Hepatocyte (in vitro differentiated cells): ENCODE data around the gene KCNJ9. TPM values are rescaled to one million over a fixed set of nuclear protein-coding genes. Genes with fewer than 3 reads are reported as not detected.

ENCODE experiments used
- DNase-seq: peaks from one replicate; pipeline ENCODE4 v3.0.0-alpha.2; 2016; ENCODE audit warnings: low spot score
- H2AFZ ChIP-seq: fragments of 200-600 bp; sonication (generic); 2 replicates; pipeline ENCODE4 v1.6.0; 2016; ENCODE audit warnings: antibody characterized with exemption, mild to moderate bottlenecking
- H3K27ac ChIP-seq: fragments of 200-600 bp; sonication (generic); 2 replicates; pipeline ENCODE4 v1.5.1; 2016; ENCODE audit warnings: mild to moderate bottlenecking
- H3K27me3 ChIP-seq: fragments of 200-600 bp; sonication (generic); 2 replicates; pipeline ENCODE4 v1.6.1; 2016
- H3K36me3 ChIP-seq: fragments of 200-600 bp; sonication (generic); replicated peaks from 2 replicates; pipeline ENCODE4 v1.5.1; 2016; ENCODE audit warnings: low read depth; ENCODE audit not compliant: insufficient read depth
- H3K4me1 ChIP-seq: fragments of 200-600 bp; sonication (generic); 2 replicates; pipeline ENCODE4 v1.5.1; 2016; ENCODE audit warnings: mild to moderate bottlenecking, moderate library complexity; ENCODE audit not compliant: insufficient read depth
- H3K4me2 ChIP-seq: fragments of 200-600 bp; sonication (generic); 2 replicates; pipeline ENCODE4 v1.6.0; 2016
- H3K4me3 ChIP-seq: fragments of 200-600 bp; sonication (generic); 2 replicates; pipeline ENCODE4 v1.5.1; 2016; ENCODE audit warnings: mild to moderate bottlenecking
- H3K79me2 ChIP-seq: fragments of 200-600 bp; sonication (generic); 2 replicates; pipeline ENCODE4 v1.6.0; 2017; ENCODE audit warnings: mild to moderate bottlenecking
- H3K9me2 ChIP-seq: fragments of 200-600 bp; sonication (generic); replicated peaks from 2 replicates; pipeline ENCODE4 v1.6.0; 2017; ENCODE audit warnings: mild to moderate bottlenecking; ENCODE audit not compliant: insufficient read depth
- H3K9me3 ChIP-seq: fragments of 200-600 bp; sonication (generic); 2 replicates; pipeline ENCODE4 v1.5.1; 2016; ENCODE audit warnings: low read depth, mild to moderate bottlenecking
- H4K20me1 ChIP-seq: fragments of 200-600 bp; sonication (generic); 2 replicates; pipeline ENCODE4 v1.6.0; 2016; ENCODE audit warnings: mild to moderate bottlenecking; ENCODE audit not compliant: insufficient read depth, poor library complexity, severe bottlenecking
- CTCF ChIP-seq: fragments of 200-600 bp; sonication (generic); IDR thresholded peaks from 2 replicates; pipeline ENCODE4 v1.5.1; 2016; ENCODE audit warnings: antibody characterized with exemption, mild to moderate bottlenecking; ENCODE audit not compliant: poor library complexity
- EZH2 ChIP-seq: fragments of 200-600 bp; sonication (generic); IDR thresholded peaks from 2 replicates; pipeline ENCODE4 v1.6.1; 2016; ENCODE audit warnings: antibody characterized with exemption, mild to moderate bottlenecking, borderline replicate concordance
- EZH2phosphoT487 ChIP-seq: fragments of 200-600 bp; sonication (generic); IDR thresholded peaks from one replicate; pipeline ENCODE4 v1.6.1; 2018; ENCODE audit warnings: antibody characterized with exemption, mild to moderate bottlenecking, low read depth, moderate library complexity; ENCODE audit not compliant: unreplicated experiment, severe bottlenecking
- WGBS: methylation state at CpG from one replicate; pipeline ENCODE4 v1.1.6; 2016; ENCODE audit warnings: low lambda C conversion rate; ENCODE audit errors: missing lambda C conversion rate; 5-methylcytosine and 5-hydroxymethylcytosine counted together
- polyA plus RNA-seq: library from polyadenylated mRNA; unstranded; fragments of >200 nt; fragmentation: Nextera tagmentation; extraction: Ambion mirVana; gene quantifications from 2 replicates; pipeline ENCODE4 v1.2.1, GENCODE V29; 2016
- total RNA-seq: library from RNA; depleted of rRNA; stranded (reverse); fragments of >200 nt; gene quantifications from 2 replicates; pipeline ENCODE4 v1.2.3, GENCODE V29; 2014

The KCNJ9 gene
- total and polyA plus RNA-seq, 2 experiments from 2014 or later = not detected

DNA sequence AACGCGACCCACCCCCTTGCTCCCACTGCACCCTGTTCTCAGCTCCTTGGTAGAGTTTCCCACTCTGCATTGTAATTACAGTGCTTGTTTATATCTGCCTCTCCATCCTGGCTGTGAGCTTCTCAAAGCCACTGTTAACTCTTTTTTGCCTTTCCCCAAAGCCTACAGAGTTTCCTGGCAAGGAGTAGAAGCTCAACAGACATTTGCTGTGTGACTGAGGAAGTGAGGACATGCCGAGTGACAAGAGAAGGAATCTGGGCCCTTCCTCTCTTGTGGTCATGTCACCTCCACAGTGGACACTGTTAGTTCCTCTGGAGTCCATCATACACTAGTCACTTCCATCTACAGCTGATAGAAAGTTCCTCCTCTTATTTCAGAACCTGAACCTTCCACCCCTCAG, 23.1 kb downstream of the KCNJ9 start:
- H3K9me3 ChIP-seq = no peaks in the 10 kb centered on the region
- H3K27me3 ChIP-seq = no peaks in the 10 kb centered on the region
- no peaks in the 10 kb centered on the region for H3K9me2 ChIP-seq
- no peak overlapping the region for H2AFZ ChIP-seq
- 75% methylated on average over 3 of the region's 3 CpGs for WGBS
- no peaks in the 10 kb centered on the region for H3K79me2 ChIP-seq
- H4K20me1 ChIP-seq = no peaks in the 10 kb centered on the region
- no peak overlapping the region for H3K4me3 ChIP-seq
- no peak overlapping the region for H3K4me2 ChIP-seq
- no peak for DNase-seq
- H3K27ac ChIP-seq = peak overlapping the region; percentile 22
- peaks cover 23% of the 10 kb centered on the region for H3K4me1 ChIP-seq
- TF ChIP-seq EZH2phosphoT487 = no peak
- no peaks in the 10 kb centered on the region for H3K36me3 ChIP-seq

DNA sequence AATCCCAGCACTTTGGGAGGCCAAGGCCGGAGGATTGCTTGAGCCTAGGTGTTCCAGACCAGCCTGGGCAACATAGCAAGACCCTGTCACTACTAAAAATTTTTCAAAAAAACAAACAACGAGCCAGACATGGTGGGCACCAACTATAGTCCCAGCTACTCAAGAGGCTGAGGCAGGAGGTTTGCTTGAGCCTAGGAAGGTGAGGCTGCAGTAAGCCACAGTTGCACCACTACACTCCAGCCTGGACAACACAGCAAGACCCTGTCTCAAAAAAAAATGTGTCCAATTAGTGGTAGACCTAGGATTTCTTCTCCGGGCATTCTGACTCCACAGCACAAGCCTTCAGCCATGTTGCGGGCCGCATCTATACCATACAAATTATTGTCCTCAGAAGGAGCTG, 23.8 kb downstream of the KCNJ9 start:
- no peak for DNase-seq
- WGBS = 89% methylated on average over 5 of the region's 5 CpGs

DNA sequence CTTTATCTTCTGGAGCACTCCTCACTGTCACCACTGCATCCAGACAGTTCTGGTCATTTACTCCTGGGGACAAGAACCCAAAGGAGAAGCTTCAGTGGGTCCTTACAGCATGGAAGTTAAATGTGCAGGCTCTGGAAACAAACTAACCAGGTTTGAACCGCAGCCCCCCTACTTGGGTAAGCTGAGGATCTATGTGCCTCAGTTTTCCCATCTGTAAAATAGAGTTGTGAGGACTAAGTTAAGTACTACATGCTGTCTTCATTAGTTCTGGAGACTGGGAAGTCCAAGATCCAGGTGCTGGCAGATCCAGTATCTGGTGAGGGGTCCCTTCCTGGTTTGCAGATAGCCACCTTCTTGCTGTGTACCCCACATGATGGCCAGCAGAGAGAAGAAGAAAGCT, 26.2 kb downstream of the KCNJ9 start:
- Histone ChIP-seq H3K27me3 (no peaks in the 10 kb centered on the region), H3K79me2 (no peaks in the 10 kb centered on the region), H3K9me3 (no peaks in the 10 kb centered on the region), H2AFZ (no peak overlapping the region), H4K20me1 (no peaks in the 10 kb centered on the region), H3K27ac (no peak overlapping the region), H3K4me3 (no peak overlapping the region), H3K4me1 (peaks cover 8% of the 10 kb centered on the region), H3K36me3 (no peaks in the 10 kb centered on the region), H3K9me2 (no peaks in the 10 kb centered on the region), H3K4me2 (no peak overlapping the region)
- DNase-seq = no peak
- no peak for TF ChIP-seq CTCF
- no peak for TF ChIP-seq EZH2
- no peak for TF ChIP-seq EZH2phosphoT487
- 91% methylated on average over 1 of the region's 1 CpG for whole genome bisulfite sequencing

More for the DNA sequence above, 23.8 kb downstream of the KCNJ9 start:
- no peak overlapping the region for H3K27ac ChIP-seq
- TF ChIP-seq CTCF (no peak), EZH2phosphoT487 (no peak), EZH2 (no peak)
- H3K4me2 ChIP-seq = no peak overlapping the region
- no peaks in the 10 kb centered on the region for H4K20me1 ChIP-seq
- H3K27me3 ChIP-seq = no peaks in the 10 kb centered on the region
- no peaks in the 10 kb centered on the region for H3K36me3 ChIP-seq
- no peaks in the 10 kb centered on the region for H3K9me3 ChIP-seq
- H3K4me1 ChIP-seq = peaks cover 23% of the 10 kb centered on the region
- H3K9me2 ChIP-seq = no peaks in the 10 kb centered on the region
- no peaks in the 10 kb centered on the region for H3K79me2 ChIP-seq
- no peak overlapping the region for H3K4me3 ChIP-seq
- no peak overlapping the region for H2AFZ ChIP-seq

DNA sequence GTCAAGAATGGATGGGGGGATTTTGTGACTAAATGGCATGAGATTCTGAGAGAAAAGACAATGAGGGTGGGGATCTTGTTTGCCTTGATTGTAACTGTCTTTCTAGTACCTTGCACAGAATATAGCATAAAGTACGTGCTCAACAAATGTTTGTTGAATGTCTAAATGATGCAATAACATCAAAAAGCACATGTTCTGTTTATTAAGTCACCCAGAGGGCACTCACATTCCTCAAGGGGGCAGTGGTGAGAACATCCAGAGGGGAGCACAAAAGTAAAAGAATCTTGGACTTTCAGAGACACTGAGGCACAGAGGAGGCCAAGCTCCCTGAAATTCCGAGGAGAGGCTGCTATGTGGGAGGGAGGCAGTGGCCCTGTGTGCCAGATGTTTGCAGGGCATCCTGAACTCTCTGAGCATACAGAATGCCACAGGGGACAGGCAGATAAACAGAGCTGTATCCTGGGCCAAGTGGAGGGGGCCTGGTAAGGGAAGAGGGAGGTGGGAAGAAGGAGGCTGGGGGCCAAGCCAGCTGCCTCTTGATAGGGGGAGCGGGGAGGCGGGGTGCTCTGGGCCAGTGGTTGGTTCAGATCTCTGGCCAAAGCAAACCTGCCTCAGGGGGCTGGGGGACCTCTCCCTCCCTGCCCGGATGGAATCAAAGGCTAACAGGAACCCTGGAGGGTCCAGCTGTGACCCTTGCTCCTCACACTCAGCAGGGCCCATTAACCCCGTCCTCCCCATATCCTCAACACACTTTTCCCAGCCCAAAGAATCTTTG, 27.7 kb downstream of the KCNJ9 start:
- peak; percentile 65 for DNase-seq
- H3K36me3 ChIP-seq = no peaks in the 10 kb centered on the region
- no peaks in the 10 kb centered on the region for H3K27me3 ChIP-seq
- no peaks in the 10 kb centered on the region for H4K20me1 ChIP-seq
- H3K79me2 ChIP-seq = no peaks in the 10 kb centered on the region
- no peak overlapping the region for H3K4me2 ChIP-seq
- no peak overlapping the region for H3K27ac ChIP-seq
- TF ChIP-seq EZH2phosphoT487 (no peak), CTCF (peak; percentile 44)
- H3K9me3 ChIP-seq = no peaks in the 10 kb centered on the region
- no peak overlapping the region for H3K4me3 ChIP-seq
- 25% methylated on average over 4 of the region's 6 CpGs for WGBS
- H2AFZ ChIP-seq = no peak overlapping the region
- H3K9me2 ChIP-seq = no peaks in the 10 kb centered on the region
- peaks cover 10% of the 10 kb centered on the region for H3K4me1 ChIP-seq
